H9 (cell line): ENCODE data around the gene MYLK4. TPM values are rescaled to one million over a fixed set of nuclear protein-coding genes. Genes with fewer than 3 reads are reported as not detected.
A peak's percentile ranks its signal among the peaks of the same experiment; 100 is the strongest.

Experiments
- DNase-seq: peaks from one replicate; pipeline ENCODE4 v3.0.0-alpha.2; 2017
- H2AFZ ChIP-seq: one replicate; pipeline ENCODE4 v1.6.1; 2013; ENCODE audit warnings: mild to moderate bottlenecking, low read length, control low read depth, moderate library complexity
- H2AK5ac ChIP-seq: 2 replicates; pipeline ENCODE4 v1.6.1; 2013; ENCODE audit warnings: low read length, control low read depth, mixed read lengths; ENCODE audit not compliant: insufficient read length
- H2BK120ac ChIP-seq: one replicate; pipeline ENCODE4 v1.6.1; 2013; ENCODE audit warnings: low read depth, mild to moderate bottlenecking, low read length, control low read depth, inconsistent platforms; ENCODE audit not compliant: poor library complexity, severe bottlenecking
- H2BK12ac ChIP-seq: 2 replicates; pipeline ENCODE4 v1.6.1; 2013; ENCODE audit warnings: low read length, control low read depth, mixed read lengths, low read depth; ENCODE audit not compliant: insufficient read length
- H2BK15ac ChIP-seq: 2 replicates; pipeline ENCODE4 v1.6.1; 2013; ENCODE audit warnings: low read depth, low read length, control low read depth
- H2BK20ac ChIP-seq: one replicate; pipeline ENCODE4 v1.6.1; 2013; ENCODE audit warnings: low read depth, mild to moderate bottlenecking, low read length, control low read depth, inconsistent platforms; ENCODE audit not compliant: poor library complexity, severe bottlenecking
- H2BK5ac ChIP-seq: 2 replicates; pipeline ENCODE4 v1.6.1; 2013; ENCODE audit warnings: low read length, control low read depth, mixed read lengths; ENCODE audit not compliant: insufficient read length
- H3K14ac ChIP-seq: 2 replicates; pipeline ENCODE4 v1.6.1; 2013; ENCODE audit warnings: low read length, control low read depth; ENCODE audit not compliant: insufficient read depth
- H3K18ac ChIP-seq: 2 replicates; pipeline ENCODE4 v1.6.1; 2013; ENCODE audit warnings: low read depth, mild to moderate bottlenecking, mixed read lengths, low read length, control low read depth; ENCODE audit not compliant: insufficient read length
- H3K23ac ChIP-seq: 2 replicates; pipeline ENCODE4 v1.6.1; 2013; ENCODE audit warnings: low read length, control low read depth, mixed read lengths, low read depth; ENCODE audit not compliant: insufficient read length
- H3K23me2 ChIP-seq: 2 replicates; pipeline ENCODE4 v1.6.1; 2013; ENCODE audit warnings: low read depth, mild to moderate bottlenecking, mixed read lengths, low read length, control low read depth; ENCODE audit not compliant: insufficient read length, poor library complexity, severe bottlenecking
- H3K27ac ChIP-seq: 2 replicates; pipeline ENCODE4 v1.5.1; 2013; ENCODE audit warnings: low read length, control low read depth, mixed read lengths, low read depth; ENCODE audit not compliant: insufficient read length
- H3K27me3 ChIP-seq: 2 replicates; pipeline ENCODE4 v1.6.1; 2013; ENCODE audit warnings: low read length, control low read depth, inconsistent platforms; ENCODE audit not compliant: insufficient read depth
- H3K4ac ChIP-seq: 2 replicates; pipeline ENCODE4 v1.6.1; 2013; ENCODE audit warnings: low read depth, mild to moderate bottlenecking, control low read depth, inconsistent platforms, low read length, moderate library complexity
- H3K4me1 ChIP-seq: 2 replicates; pipeline ENCODE4 v1.6.1; 2013; ENCODE audit warnings: low read length, control low read depth, inconsistent platforms; ENCODE audit not compliant: insufficient read depth
- H3K4me2 ChIP-seq: 2 replicates; pipeline ENCODE4 v1.6.1; 2013; ENCODE audit warnings: low read length, control low read depth, mixed read lengths; ENCODE audit not compliant: insufficient read length, insufficient read depth
- H3K56ac ChIP-seq: 2 replicates; pipeline ENCODE4 v1.6.1; 2013; ENCODE audit warnings: low read depth, mild to moderate bottlenecking, mixed read lengths, low read length, control low read depth; ENCODE audit not compliant: insufficient read length
- H3K79me1 ChIP-seq: 2 replicates; pipeline ENCODE4 v1.6.1; 2013; ENCODE audit warnings: low read depth, mild to moderate bottlenecking, moderate library complexity, low read length, control low read depth, inconsistent platforms; ENCODE audit not compliant: insufficient read depth, poor library complexity, severe bottlenecking
- H3K79me2 ChIP-seq: 2 replicates; pipeline ENCODE4 v1.6.1; 2013; ENCODE audit warnings: low read length, control low read depth, inconsistent platforms; ENCODE audit not compliant: insufficient read depth
- H3K9ac ChIP-seq: 2 replicates; pipeline ENCODE4 v1.6.1; 2013; ENCODE audit warnings: low read length, control low read depth, mixed read lengths; ENCODE audit not compliant: insufficient read length; ENCODE audit errors: extremely low read depth
- H3K9me3 ChIP-seq: one replicate; pipeline ENCODE4 v1.6.1; 2013; ENCODE audit warnings: low read depth, low read length, inconsistent platforms; ENCODE audit not compliant: control insufficient read depth
- H3T11ph ChIP-seq: one replicate; pipeline ENCODE4 v1.6.1; 2013; ENCODE audit warnings: mild to moderate bottlenecking, low read length, control low read depth, inconsistent platforms
- H4K20me1 ChIP-seq: one replicate; pipeline ENCODE4 v1.6.1; 2013; ENCODE audit not compliant: control insufficient read depth, insufficient read length, insufficient read depth
- H4K5ac ChIP-seq: 2 replicates; pipeline ENCODE4 v1.6.1; 2013; ENCODE audit warnings: low read depth, mild to moderate bottlenecking, mixed read lengths, low read length, control low read depth; ENCODE audit not compliant: insufficient read length
- H4K8ac ChIP-seq: replicated peaks from 2 replicates; pipeline ENCODE4 v1.6.1; 2013; ENCODE audit warnings: low read length, control low read depth, mixed read lengths, low read depth; ENCODE audit not compliant: insufficient read length
- H4K91ac ChIP-seq: 2 replicates; pipeline ENCODE4 v1.6.1; 2013; ENCODE audit warnings: low read depth, mild to moderate bottlenecking, moderate library complexity, mixed read lengths, low read length, control low read depth; ENCODE audit not compliant: insufficient read length
- H3K27ac Mint-ChIP-seq, 3 experiments: 2 replicates in 2 of 3; 3 replicates in 1 of 3; pipeline ENCODE4 v1.8.0; 2020 to 2021; ENCODE audit warnings: mixed read lengths in 3 of 3, mild to moderate bottlenecking in 1 of 3, moderate library complexity in 1 of 3
- H3K27me3 Mint-ChIP-seq: 2 replicates; pipeline ENCODE4 v1.8.0; 2021; ENCODE audit warnings: low read depth, mild to moderate bottlenecking, moderate library complexity, mixed read lengths
- H3K36me3 Mint-ChIP-seq, 3 experiments: 2 replicates in 2 of 3; 3 replicates in 1 of 3; pipeline ENCODE4 v1.8.0; 2020 to 2021; ENCODE audit warnings: low read depth in 3 of 3, mixed read lengths in 3 of 3; ENCODE audit not compliant: insufficient read depth in 1 of 3
- H3K4me1 Mint-ChIP-seq, 2 experiments: 2 replicates each; pipeline ENCODE4 v1.8.0; 2020; ENCODE audit warnings: mixed read lengths in 2 of 2
- H3K4me3 Mint-ChIP-seq, 2 experiments: 2 replicates in 1 of 2; 3 replicates in 1 of 2; pipeline ENCODE4 v1.8.0; 2020 to 2021; ENCODE audit warnings: mild to moderate bottlenecking in 2 of 2, mixed read lengths in 2 of 2, moderate library complexity in 1 of 2
- H3K9me3 Mint-ChIP-seq, 2 experiments: 2 replicates in 1 of 2; 3 replicates in 1 of 2; pipeline ENCODE4 v1.8.0; 2020; ENCODE audit warnings: mild to moderate bottlenecking in 2 of 2, mixed read lengths in 2 of 2, moderate library complexity in 1 of 2
- WGBS: extraction: QIAGEN DNeasy Blood & Tissue Kit; methylation state at CpG from one replicate; pipeline ENCODE4 v1.1.7; 2013; ENCODE audit warnings: missing lambda C conversion rate, low lambda C conversion rate, mixed read lengths; ENCODE audit not compliant: insufficient read length; ENCODE audit errors: extremely low coverage; 5-methylcytosine and 5-hydroxymethylcytosine counted together
- total RNA-seq: library from RNA; stranded (reverse); gene quantifications from 2 replicates; pipeline ENCODE4 v1.2.1, GENCODE V29; 2021
- TF ChIP-seq, protein P1 (sequence below): fragments of 200-600 bp; sonication (generic); conservative IDR thresholded peaks from 3 replicates; pipeline ENCODE4 v1.8.0; 2021; ENCODE audit warnings: antibody characterized with exemption, mild to moderate bottlenecking

The MYLK4 gene
- total RNA-seq, 1 experiment from 2014 or later: 0.28 TPM

DNA sequence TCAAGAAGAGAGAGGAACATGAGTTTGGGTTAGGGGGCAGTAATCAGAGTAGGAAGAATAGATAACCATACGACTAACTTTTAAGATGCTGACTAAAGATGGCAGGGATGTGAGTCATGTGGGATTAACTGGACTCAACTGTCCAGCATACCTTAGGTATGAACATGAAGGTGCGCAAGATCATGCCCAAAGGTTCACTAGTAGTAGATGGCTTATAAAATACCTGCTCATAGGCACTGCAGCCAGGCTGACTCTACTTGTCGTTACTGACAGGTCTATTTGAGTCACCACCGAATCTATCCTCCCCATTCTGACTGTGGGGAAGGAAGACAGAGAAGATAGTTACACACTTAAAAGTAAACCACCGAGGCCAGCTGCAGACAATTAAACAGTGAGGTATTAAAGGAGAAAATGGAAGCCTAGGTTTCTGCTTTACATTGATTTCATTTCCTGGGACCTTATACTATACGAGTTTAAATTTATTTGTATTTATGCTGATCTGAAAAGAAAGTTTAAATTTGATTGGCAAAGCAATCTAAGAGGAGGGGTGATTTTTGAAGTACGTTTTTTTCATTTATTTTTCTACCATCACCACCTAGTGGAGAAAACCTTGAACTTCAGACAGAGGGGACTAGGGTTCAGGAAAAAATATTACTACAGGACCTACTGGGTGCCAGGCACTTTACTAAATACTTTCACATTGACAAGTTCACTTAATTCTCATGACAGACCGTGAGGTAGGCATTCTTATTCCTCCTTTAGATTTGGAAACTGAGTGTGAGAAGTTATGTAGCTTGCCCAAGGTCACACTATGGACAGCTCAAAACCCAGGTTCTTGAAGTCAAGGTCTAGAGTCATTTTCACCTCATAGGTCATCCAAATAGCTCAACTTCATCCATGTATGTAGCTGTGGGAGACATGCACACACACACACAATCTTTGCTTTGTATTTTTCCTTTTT is 10.4 kb upstream of the MYLK4 start:
- Histone ChIP-seq H2AFZ (no peak overlapping the region), H3K27me3 (no peaks in the 10 kb centered on the region), H3K27ac (no peak overlapping the region), H3K56ac (no peak overlapping the region), H2AK5ac (no peak overlapping the region), H3K23ac (no peak overlapping the region), H4K91ac (no peak overlapping the region), H3K79me2 (no peaks in the 10 kb centered on the region; the same call in none of the 2 replicates), H2BK15ac (no peak overlapping the region), H2BK5ac (no peak overlapping the region), H3T11ph (no peak overlapping the region), H3K18ac (no peak overlapping the region), H3K4me1 (no peaks in the 10 kb centered on the region), H2BK20ac (no peak overlapping the region), H4K20me1 (no peaks in the 10 kb centered on the region), H3K9ac (no peak overlapping the region), H3K14ac (no peak overlapping the region), H3K9me3 (no peaks in the 10 kb centered on the region), H3K23me2 (peaks cover 7% of the 10 kb centered on the region), H3K4ac (no peak overlapping the region), H4K8ac (no peak overlapping the region), H3K79me1 (no peaks in the 10 kb centered on the region), H3K4me2 (no peak overlapping the region), H2BK120ac (no peak overlapping the region), H2BK12ac (no peak overlapping the region), H4K5ac (no peak overlapping the region)
- Mint-ChIP-seq H3K4me3 (no peak overlapping the region), H3K4me1 (peaks cover 4 to 7% of the 10 kb centered on the region in 2 experiments; a peak in 3 of 4 replicates), H3K27ac (no peak overlapping the region), H3K36me3 (no peaks in the 10 kb centered on the region), H3K9me3 (peaks cover 10 to 15% of the 10 kb centered on the region in 2 experiments), H3K27me3 (no peaks in the 10 kb centered on the region)
- no CpG with 5 or more reads among the region's 8 CpGs for WGBS
- TF ChIP-seq, protein P1, sequence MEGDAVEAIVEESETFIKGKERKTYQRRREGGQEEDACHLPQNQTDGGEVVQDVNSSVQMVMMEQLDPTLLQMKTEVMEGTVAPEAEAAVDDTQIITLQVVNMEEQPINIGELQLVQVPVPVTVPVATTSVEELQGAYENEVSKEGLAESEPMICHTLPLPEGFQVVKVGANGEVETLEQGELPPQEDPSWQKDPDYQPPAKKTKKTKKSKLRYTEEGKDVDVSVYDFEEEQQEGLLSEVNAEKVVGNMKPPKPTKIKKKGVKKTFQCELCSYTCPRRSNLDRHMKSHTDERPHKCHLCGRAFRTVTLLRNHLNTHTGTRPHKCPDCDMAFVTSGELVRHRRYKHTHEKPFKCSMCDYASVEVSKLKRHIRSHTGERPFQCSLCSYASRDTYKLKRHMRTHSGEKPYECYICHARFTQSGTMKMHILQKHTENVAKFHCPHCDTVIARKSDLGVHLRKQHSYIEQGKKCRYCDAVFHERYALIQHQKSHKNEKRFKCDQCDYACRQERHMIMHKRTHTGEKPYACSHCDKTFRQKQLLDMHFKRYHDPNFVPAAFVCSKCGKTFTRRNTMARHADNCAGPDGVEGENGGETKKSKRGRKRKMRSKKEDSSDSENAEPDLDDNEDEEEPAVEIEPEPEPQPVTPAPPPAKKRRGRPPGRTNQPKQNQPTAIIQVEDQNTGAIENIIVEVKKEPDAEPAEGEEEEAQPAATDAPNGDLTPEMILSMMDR: peak; percentile 70
- no peak for DNase-seq
